HG03060 (cell line): ENCODE results near the gene PSTPIP1.

Source experiments
- ATAC-seq: cut with Tn5 transposase; IDR thresholded peaks from one replicate; pipeline ENCODE4 v1.9.1; 2021; ENCODE audit warnings: low read depth, moderate number of reproducible peaks; ENCODE audit not compliant: unreplicated experiment

The PSTPIP1 gene

DNA sequence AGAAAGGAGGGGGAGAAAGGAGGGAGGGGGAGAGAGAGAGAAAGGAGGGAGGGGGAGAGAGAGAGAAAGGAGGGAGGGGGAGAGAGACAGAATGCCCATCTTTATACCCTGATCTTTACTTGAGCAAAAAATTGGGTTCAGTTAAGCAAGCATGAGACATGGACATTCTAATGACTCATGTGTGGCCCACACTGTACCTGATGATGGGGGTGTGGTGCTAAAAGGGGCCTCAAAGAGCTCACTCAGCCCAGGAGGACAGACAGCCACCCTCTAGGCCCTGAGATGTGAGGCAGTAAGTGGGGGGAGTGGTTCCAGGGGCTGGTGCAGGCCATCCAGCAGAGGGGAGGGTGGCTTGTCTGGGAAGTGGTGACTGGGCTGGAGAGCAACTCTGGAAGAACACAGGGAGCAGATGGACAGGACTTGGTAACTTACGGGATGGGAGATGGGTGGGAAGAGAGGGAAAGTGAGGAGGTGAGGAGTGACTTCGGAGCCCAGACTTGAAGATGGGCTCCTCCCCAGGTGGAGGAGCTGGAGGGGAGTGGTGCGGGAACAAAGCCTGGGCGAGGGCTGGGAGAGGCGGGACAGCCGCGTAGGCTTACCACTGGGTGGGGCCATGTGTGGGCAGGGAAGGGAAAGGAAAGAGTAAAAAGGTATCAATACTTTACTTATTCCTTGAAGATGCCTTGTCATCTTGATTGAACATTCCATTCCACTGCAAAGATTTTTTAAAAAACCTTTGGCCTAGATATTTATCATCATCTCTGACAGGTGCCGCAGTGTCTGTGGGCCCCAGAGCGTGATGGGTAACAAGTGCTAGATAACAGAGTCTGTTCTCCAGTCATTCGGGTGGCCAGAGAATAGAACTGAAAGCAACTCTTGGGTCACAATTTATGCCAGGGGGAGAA is 43.6 kb downstream of the PSTPIP1 start:
- ATAC-seq: no peak

DNA sequence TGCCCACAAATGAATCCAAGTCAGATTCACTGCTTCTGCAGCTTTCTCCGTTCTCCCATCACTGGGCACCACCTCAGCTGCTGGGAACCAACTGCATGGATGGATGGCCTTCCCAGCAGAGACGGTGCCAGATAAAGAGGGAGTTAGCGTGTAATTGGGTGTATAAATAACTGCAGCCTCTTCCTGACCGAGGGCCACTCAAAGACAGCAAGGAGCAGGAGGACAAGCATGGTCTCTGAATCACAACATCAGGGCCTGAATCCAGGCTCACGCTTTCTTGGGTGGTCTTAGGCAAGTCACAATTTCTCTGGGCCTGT is 44.2 kb downstream of the PSTPIP1 start:
- no peak for ATAC-seq

DNA sequence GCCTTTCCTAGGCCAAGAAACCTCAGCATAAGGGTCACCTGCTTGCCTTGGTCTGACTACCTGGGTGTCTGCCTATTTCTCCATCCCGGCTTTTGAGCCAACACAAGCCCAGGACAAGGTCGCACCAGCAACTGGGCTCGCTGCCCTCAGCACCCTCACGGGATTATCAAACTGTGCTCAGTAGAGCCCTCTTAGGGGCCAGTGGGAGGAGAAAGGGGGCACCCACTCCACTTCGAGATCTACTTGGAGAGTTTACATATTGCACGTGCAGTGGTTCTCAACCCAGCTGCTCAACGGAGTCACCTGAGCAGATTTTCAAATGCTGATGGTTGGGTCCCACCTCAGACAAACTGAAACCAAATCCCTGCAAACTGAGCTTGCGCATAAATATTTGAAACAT is 44.9 kb downstream of the PSTPIP1 start:
- no peak for ATAC-seq

DNA sequence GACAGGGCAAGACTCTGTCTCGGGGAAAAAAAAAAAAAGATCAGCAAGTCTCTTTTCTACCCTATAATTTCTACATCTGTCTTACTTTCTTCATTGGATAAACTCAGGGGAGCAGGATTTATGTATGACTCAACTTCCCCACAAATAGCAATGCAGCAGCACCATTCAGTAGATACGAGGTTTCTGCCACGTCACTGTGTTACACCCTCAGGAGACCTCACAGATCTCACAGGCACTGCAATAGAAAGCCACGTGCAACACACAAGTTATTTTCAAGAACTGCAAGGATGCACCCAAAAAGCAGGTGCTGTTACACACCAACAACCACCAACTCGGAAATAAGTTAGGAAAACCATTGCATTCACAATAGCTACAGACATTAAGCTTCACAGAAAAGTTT is 45.7 kb downstream of the PSTPIP1 start:
- no peak for ATAC-seq

DNA sequence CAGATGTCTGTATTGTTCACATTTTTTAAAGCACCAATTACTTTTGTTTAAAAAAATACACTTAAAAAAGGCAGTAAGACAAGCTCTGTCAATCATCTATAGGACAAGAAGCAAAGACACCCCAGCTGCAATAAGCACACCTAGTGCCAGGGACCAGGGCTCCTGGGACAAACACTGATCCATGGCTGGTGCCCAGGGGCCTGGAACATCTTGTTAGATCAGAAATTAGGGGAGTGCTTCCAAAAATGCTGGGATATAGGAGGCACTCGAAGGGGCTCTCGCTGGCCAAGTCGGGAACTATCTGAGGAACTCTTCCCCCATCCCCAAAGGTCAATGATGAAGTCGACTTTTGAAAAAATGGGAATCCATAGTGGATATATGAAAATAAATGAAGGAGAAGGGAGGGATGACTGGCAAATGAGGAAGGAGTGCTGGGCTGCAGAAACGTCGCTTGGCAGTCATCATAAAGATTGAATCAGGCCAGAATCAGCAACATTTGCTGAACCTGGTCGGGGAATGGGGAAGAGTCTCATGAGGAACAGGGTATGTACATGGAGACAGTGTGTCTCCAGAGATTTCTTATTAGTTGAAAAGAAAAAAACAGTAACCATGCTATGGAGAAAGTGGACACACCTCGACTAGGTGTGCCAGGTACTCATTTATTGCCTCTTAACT is 47.5 kb downstream of the PSTPIP1 start:
- ATAC-seq: no peak

DNA sequence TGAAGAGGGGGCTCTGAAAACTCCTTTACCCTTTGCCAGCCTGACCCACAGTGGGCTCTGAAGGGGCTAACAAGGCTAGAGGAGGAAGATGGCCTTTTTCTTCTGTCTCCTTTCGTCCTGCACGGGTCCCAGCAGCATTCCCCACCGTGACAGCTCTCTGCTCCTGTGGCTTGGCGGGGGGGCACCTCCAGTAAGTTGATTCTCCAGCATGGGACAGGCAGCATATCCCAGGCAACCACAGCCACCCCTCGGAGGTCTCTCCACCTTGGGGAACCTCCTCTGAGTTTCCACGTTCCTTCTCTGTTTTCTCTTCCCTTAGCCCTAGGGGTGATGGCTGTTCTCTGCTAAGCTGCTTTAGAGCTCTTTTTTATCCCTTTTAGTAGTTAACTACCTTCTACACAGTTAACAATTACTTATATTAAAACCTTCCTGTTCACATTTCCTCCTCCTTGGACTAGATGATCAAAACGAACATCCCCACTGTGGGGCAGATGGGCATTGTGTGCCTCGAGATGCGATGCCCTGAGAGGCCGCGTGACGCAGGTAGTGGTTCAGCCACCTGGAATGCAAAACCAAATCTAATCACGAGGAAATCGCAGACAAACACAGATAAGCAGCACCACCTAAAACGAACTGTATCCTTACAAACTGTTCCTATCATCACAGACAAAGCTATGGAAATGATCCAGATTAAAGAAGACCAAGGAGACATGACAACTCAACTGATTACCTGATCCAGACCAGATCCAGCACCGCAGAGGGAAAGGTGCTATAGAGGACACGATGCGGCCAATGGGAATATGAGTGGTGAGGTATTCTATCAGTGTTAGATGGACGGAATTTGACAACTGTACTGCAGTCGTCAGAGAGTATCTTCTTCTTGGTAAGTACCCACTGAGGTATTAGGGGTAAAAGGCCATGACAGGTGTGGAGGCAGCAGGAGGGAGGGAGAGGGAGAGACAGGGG is 48.3 kb downstream of the PSTPIP1 start:
- no peak for ATAC-seq

DNA sequence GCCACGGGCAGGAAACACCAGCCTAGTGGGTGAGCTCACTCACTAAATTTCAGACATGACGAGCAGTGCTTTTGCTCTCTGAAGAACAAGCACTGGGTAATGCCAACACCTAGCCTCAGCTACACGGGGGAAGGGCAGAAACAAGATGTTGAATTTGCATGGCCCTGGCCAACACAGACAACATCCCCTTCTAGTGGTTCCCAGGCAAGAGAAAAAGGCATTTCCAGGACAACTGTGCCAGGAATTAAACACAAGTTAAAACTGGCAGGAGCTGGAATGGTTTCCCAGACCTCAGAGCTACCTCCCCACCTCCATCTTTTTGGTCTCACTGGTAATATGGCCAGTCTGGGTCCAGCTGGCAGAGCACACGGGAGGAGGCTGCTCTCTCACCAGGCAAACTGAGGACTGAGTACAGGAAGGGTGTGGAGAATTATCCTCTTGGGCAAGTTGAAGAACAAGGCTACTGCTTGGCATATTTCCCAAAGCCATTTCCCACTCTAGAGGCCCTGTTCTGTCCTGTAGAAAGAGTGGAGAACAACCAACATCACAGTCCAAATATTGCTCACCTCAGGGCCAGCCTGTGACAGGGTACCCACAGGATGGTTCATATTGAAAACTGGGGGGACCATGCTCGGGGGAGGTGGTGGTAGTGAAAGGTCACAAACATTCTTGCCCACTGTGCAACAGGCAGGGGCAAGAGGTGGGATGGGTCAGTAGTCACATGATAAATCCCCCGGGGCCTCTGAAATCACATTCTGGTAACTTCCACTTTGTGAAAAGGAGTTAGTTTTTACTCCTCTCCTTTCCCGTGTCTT is 49.5 kb downstream of the PSTPIP1 start:
- ATAC-seq: no peak

DNA sequence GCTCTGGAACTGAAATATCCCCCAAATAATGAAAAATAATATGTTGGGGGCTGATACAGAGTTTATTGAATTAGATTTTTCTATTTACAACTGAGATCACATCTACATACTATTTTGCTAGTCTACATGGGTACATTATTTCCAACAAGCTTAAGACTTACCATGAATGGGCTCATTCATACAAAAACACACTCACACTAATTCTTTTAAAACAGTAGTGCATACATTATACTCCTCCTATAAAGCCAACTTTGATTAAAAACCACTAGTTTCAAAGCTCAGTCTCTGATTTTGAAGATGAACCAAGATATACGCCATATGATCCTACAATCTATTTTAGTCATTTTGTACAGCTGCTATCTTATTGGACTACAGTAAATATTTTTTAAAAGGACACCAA is 51.1 kb downstream of the PSTPIP1 start:
- ATAC-seq: no peak

DNA sequence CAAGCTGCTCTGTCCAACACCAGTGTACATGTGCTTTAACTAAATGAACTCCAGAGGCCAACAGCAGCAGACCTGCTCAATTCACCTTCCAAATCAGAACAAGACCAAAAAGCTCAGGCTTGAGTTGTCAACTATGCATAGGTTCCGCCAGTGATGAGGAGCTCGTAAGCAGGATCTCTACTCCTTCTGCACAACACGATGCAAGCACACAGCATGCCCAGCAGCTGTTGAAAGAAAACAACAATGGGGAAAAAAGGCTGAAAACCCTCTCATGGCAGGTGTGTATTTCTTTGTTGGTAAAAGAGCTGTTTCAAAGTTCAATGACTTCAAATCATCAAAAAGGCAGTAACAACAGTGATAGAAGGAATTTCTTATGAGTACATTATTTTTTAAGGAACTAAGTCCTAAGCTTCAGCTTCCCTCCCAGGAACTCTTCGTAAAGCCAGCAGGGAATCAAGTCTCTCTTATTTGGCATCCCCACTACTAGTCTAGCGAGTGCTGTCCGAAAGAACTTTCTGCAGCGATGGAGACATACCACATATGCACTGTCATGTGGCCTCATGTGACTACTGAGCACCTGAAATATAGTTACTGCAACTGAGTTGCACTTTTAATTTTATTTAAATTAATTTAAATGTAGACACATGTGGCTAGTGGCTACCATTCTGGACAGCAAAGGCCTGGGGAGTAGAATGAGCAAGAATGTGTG is 51.9 kb downstream of the PSTPIP1 start:
- ATAC-seq: no peak

DNA sequence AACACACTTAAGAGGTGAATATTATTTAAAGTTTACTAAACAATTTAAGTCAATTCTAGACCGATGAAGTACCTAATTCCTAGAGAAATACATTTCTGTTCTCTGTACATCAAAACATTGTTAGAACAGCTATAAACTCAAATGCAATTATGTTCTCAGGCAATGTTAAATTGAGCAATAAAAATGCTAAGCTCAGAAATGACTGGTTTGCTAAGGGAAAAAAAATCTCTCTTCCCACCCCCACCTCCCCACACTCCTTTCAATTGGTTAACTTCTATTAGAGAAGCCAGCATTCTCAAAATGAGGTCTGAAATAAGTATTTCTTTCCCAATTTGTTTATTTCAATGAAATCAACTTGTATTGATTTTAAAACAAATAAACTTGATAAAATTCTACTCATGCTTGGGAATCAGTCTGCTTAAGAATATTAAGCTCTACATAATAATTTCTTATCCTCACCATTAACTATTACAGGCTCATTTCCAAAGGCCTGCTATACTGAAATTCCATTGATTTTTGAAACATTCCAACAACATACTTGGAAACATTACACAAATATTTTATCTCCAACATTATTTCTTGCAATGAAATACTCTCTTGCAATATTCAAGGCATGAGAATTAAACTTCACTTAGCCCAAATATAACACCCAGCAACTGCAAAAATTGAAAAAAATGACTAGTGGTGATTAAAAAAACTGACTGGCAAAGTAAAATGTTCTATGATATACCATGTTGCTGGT is 53.4 kb downstream of the PSTPIP1 start:
- no peak for ATAC-seq

DNA sequence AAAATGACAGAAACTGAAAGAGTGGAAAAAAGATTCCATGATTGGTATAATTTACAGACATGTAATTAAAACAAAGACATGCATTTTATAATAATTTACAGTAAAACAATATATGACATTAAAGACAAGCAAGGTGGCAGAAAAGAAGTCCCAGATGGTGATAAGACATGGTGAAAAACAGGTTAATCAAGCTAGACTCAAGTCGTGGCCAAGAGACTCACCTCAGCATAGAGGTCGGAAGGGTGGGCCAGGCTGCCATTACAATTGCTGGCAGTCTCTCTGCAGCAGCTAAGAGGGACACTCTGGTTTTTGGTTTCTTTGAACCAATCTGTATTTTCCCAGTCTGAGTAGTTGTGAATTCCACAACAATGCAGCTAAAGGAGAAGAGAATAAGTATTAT is 57.6 kb downstream of the PSTPIP1 start:
- no peak for ATAC-seq

DNA sequence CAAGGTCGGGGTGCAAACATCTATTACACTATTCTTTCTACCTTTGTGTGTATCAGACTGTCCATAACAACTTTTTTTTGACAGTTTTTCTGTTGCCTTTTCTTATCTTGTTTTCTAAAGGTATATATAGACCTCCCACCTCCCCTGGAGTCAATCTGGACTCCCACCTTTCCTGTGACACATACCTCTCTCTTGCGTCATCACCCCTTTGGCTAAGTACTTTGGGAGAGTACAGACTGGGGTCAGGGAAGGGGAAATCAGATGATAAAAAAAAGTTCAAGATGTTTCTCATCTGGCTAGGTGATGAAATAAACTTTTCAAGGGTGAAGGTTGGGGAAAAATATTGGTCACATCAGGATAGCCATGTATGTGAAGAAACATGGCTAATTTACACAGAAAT is 58.8 kb downstream of the PSTPIP1 start:
- ATAC-seq: no peak

DNA sequence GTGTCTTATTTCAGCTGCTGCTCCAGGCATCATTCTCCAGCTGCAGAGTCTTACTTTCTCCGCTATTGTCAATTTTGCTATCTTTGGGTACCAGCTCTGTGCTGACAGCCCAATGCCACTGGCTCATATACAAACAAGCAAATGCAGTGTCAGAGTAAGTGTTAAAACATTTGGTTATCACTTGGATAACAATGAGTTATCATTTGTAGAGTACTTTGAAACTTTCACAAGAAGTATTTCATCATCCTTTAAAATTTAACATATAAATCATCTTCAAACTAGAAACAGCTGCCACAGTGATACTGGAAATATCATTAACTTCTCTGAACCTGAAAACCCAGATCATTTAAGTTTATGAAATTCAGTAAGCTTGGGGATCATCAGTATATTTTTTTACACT is 62.1 kb downstream of the PSTPIP1 start:
- no peak for ATAC-seq

DNA sequence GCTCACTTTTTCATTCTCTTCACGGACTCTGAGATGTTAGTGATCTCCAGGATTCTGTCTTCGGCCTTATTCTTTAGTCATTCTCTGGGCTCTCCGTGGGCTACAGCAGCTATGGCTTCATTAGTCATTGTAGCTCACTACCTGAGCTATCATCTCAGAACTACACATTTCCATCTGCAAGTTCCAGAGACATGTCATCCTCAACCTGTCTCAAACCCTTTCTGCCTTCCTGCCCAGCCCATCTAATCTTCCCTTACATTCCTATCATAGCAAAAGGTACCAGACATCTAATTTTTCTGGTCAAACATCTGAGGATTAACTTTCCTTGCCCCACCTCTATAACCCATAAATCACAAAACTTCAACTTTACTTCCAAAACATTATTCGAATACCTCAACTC is 62.8 kb downstream of the PSTPIP1 start:
- no peak for ATAC-seq

DNA sequence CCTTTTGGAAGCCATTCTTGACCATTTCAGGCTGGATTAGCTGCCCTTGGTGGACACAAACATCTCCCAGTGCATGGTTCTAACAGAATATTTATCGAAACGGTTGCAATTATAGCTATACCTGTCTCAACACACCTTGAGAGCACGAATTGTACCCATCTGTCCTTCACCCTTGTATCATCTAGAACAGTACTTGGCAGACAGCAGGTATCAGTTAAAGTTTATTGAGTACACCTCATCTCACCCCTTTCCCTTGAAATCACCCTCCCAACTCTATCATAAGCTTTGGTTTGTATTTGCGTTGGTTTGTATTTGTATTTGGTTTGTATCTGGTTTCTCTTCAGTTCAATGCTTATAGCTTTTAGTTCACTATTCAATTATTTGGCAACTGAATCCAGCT is 63.5 kb downstream of the PSTPIP1 start:
- ATAC-seq: no peak

DNA sequence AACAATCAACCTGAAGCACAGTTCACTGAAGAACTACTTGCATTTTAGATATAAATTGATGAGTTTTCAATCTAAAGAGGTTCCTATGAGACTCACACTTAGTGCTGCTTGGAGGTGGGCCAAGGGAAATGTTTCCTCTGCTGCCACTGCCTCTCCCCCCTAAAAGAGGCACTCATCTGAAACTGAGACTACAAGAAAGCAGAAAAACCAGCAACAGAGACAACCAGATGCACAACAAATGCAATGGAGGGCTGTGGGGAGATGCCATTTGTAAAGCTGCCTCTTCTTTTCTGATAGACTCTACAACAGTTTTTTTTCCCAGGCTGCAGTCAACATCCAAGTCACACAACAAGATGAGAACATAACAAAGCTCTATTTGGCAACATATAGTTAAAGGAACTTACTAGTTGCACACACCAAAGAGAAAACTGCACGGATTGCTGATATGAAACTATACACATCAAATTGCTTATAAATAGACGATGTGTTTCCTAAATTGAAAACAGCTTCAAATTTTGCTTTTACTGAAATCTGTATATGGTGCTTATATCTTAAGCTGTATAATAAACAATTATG is 64.9 kb downstream of the PSTPIP1 start:
- ATAC-seq: no peak

DNA sequence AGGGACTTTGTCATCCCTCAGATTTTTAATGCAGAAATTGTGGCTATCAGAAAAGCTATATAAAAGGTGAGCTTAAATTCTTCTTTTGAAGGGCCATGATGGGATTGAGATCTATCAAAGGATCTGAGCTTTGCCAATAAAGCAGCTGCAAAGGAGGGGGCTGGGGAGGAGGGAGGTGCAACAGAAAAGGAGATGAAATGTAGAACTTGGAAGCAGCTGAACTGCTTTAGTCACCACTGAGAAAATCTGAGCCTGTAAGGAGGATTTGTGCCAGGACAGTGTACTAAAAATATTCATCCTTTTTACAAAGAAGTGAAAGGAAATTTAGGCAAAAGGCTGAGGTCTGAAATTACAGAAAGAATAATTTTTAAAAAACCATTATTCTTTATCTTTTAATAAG is 65.6 kb downstream of the PSTPIP1 start:
- ATAC-seq: no peak

DNA sequence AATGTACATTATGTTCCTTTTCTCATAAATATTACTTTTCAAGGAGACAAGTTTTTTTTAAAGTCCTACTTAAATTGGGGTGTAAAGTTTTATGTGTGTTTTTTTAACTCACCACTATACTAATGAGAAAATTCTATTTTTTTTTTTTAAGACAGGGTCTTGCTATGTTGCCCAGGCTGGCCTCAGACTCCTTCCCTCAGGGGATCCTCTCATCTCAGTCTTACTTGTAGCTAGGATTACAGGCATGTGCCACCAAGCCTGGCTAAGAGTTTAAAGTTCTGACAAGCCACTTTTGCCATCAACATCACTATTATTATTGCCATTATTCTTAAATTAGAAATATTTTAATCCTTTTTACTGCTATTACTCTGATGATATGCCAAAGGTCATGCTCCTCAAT is 68.3 kb downstream of the PSTPIP1 start:
- no peak for ATAC-seq

DNA sequence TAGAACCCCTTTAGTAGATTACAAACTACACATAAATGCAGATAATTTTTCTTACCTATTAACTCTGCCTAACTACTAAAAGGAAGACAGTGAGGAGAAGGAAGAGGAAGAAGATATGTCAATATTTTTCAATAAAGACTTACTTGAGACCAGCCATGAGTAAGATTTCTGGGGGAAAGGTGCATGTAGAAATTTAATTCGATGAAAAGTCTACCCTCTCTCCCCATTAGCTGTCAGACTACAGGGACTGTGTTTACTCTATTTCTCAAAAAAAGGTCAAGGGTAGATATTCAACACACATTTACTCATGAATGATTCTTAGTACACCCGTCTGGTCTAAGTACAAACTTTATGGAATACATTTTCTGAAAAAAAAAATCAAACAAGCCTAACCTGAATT is 69.1 kb downstream of the PSTPIP1 start:
- no peak for ATAC-seq
